HCT116 (cell line): ENCODE measurements around the gene KRT36.

ENCODE experiments used
- ATF3 ChIP-seq: IDR thresholded peaks from 2 replicates; pipeline ENCODE4 v1.6.1; 2012
- CTCF ChIP-seq, 3 experiments: fragments of 200-600 bp in 1 of 3; sonication (generic) in 1 of 3; IDR thresholded peaks in 2 of 3; conservative IDR thresholded peaks in 1 of 3; 2 replicates each; pipeline ENCODE4 v1.5.1; 2012 to 2017; ENCODE audit warnings: low read depth in 2 of 3, low read length in 2 of 3, antibody characterized with exemption in 1 of 3, borderline replicate concordance in 1 of 3, control low read depth in 1 of 3, mild to moderate bottlenecking in 1 of 3, mixed read lengths in 1 of 3, mixed run types in 1 of 3, moderate library complexity in 1 of 3; ENCODE audit not compliant: insufficient read depth in 1 of 3
- EGR1 ChIP-seq: IDR thresholded peaks from 2 replicates; pipeline ENCODE4 v1.6.1; 2012; ENCODE audit warnings: low read depth
- EZH2 ChIP-seq: fragments of 200-600 bp; sonication (generic); IDR thresholded peaks from 2 replicates; pipeline ENCODE4 v1.6.1; 2017; ENCODE audit warnings: antibody characterized with exemption, mixed run types
- JUND ChIP-seq: IDR thresholded peaks from 2 replicates; pipeline ENCODE4 v1.6.1; 2012
- POLR2A ChIP-seq: IDR thresholded peaks from 2 replicates; pipeline ENCODE4 v1.7.0; 2011; ENCODE audit warnings: borderline replicate concordance; ENCODE audit not compliant: insufficient read depth, insufficient read length; ENCODE audit errors: extremely low read depth
- POLR2AphosphoS5 ChIP-seq: IDR thresholded peaks from 2 replicates; pipeline ENCODE4 v1.6.1; 2011; ENCODE audit warnings: mild to moderate bottlenecking, low read depth, low read length, moderate library complexity
- RAD21 ChIP-seq: IDR thresholded peaks from 2 replicates; pipeline ENCODE4 v1.6.1; 2012; ENCODE audit warnings: low read depth, mild to moderate bottlenecking
- SIN3A ChIP-seq: IDR thresholded peaks from 2 replicates; pipeline ENCODE4 v1.6.1; 2012; ENCODE audit warnings: low read depth
- SP1 ChIP-seq: IDR thresholded peaks from 2 replicates; pipeline ENCODE4 v1.6.1; 2012; ENCODE audit warnings: low read depth
- TCF7L2 ChIP-seq: IDR thresholded peaks from 2 replicates; pipeline ENCODE4 v1.7.0; 2011; ENCODE audit warnings: borderline replicate concordance, inconsistent platforms; ENCODE audit not compliant: insufficient read depth, insufficient read length; ENCODE audit errors: extremely low read depth
- YY1 ChIP-seq: IDR thresholded peaks from 2 replicates; pipeline ENCODE4 v1.6.1; 2011; ENCODE audit warnings: low read length, low read depth, moderate library complexity, mild to moderate bottlenecking; ENCODE audit not compliant: insufficient replicate concordance; ENCODE audit errors: extremely low read depth
- ZNF274 ChIP-seq: fragments of 200-500 bp; sonication (Bioruptor generic); IDR thresholded peaks from 2 replicates; pipeline ENCODE4 v1.6.1; 2014; ENCODE audit warnings: mild to moderate bottlenecking, low read depth, low read length, inconsistent platforms

DNA sequence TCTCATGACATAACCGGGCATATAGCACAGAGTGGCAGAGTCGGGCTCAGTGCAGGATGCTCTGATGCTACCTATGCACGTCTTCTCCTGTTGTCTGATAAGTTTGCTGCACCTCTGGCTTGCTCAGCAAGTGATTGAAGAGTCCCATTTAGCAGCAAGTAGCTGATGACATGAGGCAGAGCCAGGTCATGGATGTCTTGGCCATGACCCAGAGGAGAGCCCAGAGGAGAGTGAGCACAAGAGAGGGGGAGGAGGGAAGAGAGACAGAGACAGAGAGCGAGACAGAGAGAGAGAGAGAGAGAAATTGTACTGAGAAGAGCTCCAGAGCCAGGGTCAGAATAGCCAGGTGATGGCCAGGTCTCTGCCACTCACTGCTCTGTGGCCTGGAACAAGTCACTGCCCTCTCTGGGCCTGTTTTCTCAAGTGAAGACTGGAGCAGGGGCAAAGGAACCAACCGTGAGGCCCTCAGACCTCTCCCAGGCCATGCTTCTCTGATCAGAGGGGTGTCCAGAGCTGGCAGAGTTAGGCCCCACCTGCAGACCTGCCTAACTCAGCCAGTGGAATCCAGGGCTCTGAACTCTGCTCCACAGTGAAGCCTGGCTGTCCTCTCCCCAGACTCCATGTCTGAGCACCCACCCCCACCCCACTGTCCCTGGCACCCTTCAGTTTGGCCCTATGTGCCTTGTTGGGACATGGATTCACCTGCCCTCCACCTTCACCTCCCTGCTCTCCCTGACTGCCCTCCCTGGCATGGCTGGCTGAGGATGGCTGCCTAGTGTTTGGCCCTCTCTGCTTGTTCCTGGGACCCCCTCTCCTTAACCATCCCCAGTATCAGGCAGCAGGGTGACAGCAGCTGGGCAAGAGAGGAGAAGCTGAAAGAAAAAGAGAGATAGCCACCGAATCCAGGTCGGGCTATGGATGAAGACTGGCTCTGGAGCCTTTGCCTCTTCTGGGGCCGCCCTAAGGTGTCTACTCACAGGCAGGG, 4.5 kb downstream of the KRT36 start:
- TF ChIP-seq EGR1 (no peak), EZH2 (no peak), CTCF (IDR thresholded peaks at IDR 0.05 in 2 of 3, conservative IDR thresholded peaks at IDR 0.05 in 1 of 3; ENCODE audit: borderline replicate concordance in 1 of 3, insufficient read depth in 1 of 3, low read depth in 2 of 3, low read length in 2 of 3) (no peak), JUND (no peak), SP1 (no peak), POLR2A (no peak), TCF7L2 (no peak), RAD21 (no peak), SIN3A (no peak), YY1 (no peak), POLR2AphosphoS5 (no peak), ZNF274 (no peak), ATF3 (no peak)
